SK-N-SH (cell line): ENCODE data around the gene TRAF7.

Experiments
- RAD21 ChIP-seq: IDR thresholded peaks from 2 replicates; pipeline ENCODE4 v1.6.1; 2012; ENCODE audit warnings: mild to moderate bottlenecking, low read length
- TF ChIP-seq, protein P1 (sequence below): fragments of 200-600 bp; sonication (generic); IDR thresholded peaks from 2 replicates; pipeline ENCODE4 v1.6.1; 2017; ENCODE audit warnings: antibody characterized with exemption, mild to moderate bottlenecking, moderate library complexity

- TF ChIP-seq, protein P1, sequence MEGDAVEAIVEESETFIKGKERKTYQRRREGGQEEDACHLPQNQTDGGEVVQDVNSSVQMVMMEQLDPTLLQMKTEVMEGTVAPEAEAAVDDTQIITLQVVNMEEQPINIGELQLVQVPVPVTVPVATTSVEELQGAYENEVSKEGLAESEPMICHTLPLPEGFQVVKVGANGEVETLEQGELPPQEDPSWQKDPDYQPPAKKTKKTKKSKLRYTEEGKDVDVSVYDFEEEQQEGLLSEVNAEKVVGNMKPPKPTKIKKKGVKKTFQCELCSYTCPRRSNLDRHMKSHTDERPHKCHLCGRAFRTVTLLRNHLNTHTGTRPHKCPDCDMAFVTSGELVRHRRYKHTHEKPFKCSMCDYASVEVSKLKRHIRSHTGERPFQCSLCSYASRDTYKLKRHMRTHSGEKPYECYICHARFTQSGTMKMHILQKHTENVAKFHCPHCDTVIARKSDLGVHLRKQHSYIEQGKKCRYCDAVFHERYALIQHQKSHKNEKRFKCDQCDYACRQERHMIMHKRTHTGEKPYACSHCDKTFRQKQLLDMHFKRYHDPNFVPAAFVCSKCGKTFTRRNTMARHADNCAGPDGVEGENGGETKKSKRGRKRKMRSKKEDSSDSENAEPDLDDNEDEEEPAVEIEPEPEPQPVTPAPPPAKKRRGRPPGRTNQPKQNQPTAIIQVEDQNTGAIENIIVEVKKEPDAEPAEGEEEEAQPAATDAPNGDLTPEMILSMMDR = no peak
- TF ChIP-seq RAD21 = no peak
These were observed 2.7 kb downstream of the TRAF7 start for GRCh38 chr16:2158262-2158638.
